HG03342 (cell line): ENCODE results near the gene MCUB.
A peak's percentile ranks its signal among the peaks of the same experiment; 100 is the strongest.

Experiments used
- ATAC-seq: cut with Tn5 transposase; IDR thresholded peaks from one replicate; pipeline ENCODE4 v1.9.1; 2021; ENCODE audit warnings: mild to moderate bottlenecking, moderate library complexity; ENCODE audit not compliant: unreplicated experiment

Gene MCUB

DNA sequence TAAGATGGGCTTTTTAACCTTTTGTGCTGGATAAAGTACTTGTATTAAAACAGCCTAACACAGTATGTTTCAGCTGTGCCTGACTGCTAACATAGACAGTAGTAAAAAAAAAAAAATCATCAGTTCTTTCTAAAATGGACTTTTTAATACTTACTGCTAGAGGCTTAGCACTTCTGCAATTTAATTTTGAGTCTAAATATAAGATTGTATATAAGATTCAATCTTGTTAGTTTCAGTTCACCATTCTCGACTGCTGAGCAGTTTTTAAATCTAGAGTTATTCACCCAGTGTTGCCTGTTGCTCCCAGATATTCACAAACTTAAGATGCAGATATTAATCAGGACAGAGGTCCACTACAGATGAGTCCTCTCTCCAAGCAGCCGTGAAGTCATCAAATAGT is 163.1 kb downstream of the MCUB start:
- no peak for ATAC-seq

DNA sequence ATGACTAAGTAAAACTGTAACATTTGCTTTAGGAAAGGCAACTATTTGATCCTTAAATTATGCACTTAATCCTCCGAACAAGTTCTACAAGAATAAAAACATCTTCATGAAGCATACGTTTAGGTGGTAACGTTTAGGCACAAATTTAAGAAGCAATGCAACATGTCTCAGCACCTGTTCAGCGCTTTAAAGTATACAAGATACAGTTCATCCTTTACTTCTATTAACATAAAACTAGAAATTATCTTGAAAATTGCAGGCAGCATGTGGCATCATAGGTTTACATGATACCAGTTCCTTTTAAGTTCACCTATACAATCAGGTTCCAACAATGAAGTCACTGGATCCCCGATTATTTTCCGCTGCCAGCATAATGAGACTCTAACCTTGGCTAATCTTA is 168.3 kb downstream of the MCUB start:
- no peak for ATAC-seq

DNA sequence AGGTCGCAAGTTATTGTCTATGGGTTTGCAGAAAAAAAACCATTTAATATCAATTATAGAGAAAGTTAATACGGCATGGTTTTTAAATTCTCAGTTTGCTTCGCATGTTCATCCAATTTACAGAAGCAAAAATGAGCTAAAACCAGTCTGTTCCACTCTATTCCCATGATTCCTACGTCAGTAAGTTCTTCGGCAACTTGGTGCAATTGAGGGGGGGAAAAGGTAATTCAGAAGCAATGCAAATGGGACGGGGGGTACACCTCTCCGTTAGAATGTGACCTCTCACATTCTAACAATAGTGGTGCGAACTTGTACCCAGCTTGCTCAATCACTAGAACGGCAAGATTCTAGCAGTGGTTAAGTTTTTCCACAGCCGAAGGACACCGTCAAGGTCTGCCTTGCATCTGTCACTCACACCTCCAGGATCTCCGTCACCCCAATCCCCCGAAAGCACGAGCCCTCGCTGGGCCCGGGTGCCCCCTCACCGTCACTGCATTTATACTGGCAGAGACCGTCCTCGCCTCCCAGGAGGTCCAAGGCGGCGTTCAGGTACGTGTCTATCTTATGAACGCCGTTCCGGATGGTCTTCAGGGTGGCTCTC is 169.2 kb downstream of the MCUB start:
- ATAC-seq: no peak

DNA sequence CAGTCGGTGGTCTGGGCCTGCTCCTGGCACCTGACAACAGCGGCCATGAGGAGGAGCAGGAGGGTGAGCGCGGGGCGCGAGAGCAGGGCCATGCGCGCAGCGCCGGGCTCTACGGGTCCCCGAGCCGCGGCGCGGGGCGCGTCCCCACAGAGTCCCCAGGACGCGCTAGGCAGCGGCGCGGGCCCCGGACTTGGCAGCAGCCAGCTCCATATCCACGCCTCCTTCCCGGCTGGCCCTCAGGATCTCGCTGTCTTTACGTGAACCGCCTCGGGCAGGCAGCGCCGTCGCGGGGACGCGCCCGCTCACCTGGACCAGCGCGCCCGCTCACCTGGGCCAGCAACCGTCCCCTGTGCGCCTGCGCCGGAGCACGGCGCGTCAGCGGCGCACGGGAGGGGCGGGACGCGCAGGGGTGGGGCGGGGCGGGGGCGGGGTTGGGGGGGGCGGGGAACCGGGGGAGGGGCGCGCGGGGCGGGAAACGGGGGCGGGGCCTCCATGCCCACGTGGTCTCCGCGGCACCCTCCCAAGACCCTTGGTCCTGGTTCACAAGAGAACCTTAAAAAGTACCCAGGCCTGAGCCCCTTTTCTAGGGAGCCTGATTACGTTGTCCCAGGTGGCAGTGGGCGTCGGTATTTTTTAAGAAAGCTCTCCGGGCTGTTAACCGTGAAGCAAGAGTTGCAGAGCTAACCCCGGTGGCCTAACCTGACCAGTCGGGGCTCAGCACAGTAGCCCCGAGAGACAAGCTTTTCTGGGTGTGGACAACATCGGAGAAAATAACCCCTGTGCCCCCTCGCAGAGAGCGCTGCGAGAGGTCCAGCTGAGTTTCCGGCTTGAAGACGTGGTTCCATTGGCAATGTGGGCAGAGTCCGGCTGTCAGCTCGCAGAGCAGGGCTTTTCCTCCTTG is 169.9 kb downstream of the MCUB start, which contains the start of gene PLA2G12A:
Gene PLA2G12A, minus strand, starts transcription at position 353 of the 901 bp plus-strand sequence. Its CDS starts 261 bp downstream, at position 92.
- peak; percentile 80 for ATAC-seq

DNA sequence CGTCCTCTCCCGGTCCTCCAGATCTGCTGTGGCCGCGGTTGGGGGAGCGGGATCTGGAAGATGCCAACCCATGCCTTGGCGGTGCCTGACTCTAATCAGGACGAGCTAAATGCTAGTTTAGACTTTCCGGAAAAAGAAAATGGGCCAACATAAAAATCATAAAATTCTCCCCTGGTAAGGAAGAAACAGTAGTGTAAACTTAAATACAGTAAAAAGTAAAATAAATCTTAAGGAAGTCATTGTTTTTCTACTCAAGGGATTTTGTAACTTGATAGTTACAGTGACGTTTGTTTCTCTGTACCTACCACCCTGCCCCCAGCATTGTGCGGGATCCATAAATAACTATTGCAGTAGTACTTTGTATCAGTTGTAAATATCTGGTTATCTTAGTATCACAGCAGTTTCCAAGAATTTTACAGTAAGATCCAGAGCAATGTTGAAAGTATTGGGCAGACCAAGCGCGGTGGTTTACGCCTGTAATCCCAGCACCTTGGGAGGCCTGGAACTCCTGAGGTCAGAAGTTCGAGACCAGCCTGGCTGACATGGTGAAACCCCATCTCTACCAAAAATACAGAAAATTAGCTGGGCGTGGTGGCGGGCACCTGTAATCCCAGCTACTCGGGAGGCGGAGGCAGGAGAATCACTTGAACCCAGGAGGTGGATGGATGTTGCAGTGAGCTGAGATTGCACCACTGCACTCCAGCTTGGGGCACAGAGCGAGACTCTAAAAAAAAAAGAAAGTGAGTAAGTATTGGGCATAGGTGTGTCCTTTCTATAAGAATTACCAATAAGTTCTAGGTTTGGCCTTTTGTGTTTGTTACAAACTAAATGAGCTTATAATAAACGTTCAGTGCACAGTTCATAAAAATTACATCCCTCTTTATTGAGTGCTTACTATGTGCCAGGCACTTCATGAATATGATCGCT is 170.8 kb downstream of the MCUB start:
- ATAC-seq: no peak

DNA sequence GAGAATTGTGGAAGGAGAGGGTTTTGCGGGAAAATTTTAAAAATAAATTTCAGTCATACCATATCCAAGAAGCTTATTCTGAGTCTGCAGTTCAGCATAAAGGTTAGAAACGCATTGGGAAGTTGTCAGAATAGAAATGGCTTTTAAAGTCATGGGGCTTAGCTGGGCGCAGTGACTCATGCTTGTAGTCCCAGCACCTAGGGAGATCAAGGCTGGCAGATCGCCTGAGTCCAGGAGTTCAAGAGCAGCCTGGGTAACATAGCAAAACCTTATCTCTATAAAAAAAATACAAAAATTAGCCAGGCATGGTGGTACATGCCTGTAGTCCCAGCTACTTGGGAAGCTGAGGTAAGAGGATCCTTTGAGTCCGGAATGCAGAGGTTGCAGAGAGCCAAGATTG is 173.7 kb downstream of the MCUB start:
- ATAC-seq: no peak

DNA sequence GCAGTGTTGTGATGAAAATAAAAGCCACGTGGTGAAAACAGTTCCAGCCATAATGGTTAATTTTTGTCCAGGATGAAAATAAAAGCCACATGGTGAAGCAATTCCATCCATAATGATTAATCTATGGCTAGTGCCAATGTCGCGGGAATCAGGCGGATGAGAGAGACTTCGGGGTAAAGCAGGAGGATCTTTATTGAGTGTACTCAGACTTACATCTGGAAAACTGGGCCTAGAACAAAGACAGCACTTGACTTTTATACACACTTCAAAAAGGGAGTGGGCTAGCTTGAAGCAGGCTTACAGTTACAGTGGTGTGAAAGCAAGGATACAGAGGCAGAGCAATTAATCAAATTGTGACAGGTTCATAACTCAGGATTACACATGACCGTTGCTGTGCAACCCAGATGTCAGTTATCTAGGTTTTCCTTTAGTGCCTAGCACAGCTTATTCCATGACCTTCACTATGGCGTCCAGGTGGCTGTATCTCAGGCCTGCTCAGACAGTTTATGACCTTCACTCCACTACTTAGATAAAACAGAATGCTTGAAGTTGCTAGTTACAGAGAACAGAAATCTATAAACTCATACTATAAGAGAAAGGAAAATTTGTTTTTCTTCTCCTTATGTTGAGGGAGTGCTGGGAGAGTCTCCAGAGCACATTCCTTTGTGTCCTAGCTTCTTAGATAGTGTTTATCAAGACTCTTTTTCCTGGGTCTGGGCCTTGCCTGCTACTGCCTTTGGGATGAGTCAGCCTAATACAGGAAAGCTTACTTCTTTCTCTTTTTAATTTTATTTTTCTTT is 175.7 kb downstream of the MCUB start:
- no peak for ATAC-seq
